Fibroblast of lung (primary cell): ENCODE results near the gene ACD. TPM values are rescaled to one million over a fixed set of nuclear protein-coding genes. Genes with fewer than 3 reads are reported as not detected.

ENCODE experiments used
- DNase-seq, 2 donors: peaks; one replicate each; pipeline versions ENCODE4 v3.0.0 to v3.0.0-alpha.2; 2010; ENCODE audit warnings: low read depth in 2 of 2
- H2AFZ ChIP-seq: 2 replicates; pipeline ENCODE4 v1.5.1; 2012; ENCODE audit warnings: low read length, control low read depth, inconsistent platforms
- H3K27ac ChIP-seq: 2 replicates; pipeline ENCODE4 v1.5.1; 2011; ENCODE audit warnings: low read length, control low read depth; ENCODE audit not compliant: insufficient read depth
- H3K27me3 ChIP-seq: 2 replicates; pipeline ENCODE4 v1.5.1; 2011; ENCODE audit warnings: mild to moderate bottlenecking, low read length; ENCODE audit not compliant: control insufficient read depth, insufficient read depth
- H3K36me3 ChIP-seq: 2 replicates; pipeline ENCODE4 v1.5.1; 2011; ENCODE audit warnings: low read length; ENCODE audit not compliant: control insufficient read depth, insufficient read depth
- H3K4me1 ChIP-seq: 2 replicates; pipeline ENCODE4 v1.5.1; 2011; ENCODE audit warnings: low read length; ENCODE audit not compliant: control insufficient read depth, insufficient read depth; ENCODE audit errors: extremely low read depth
- H3K4me2 ChIP-seq: 2 replicates; pipeline ENCODE4 v1.5.1; 2011; ENCODE audit warnings: low read length, control low read depth; ENCODE audit not compliant: insufficient read depth; ENCODE audit errors: extremely low read depth
- H3K4me3 ChIP-seq, 4 experiments: fragments of 200-600 bp in 1 of 4; sonication (generic) in 1 of 4; replicated peaks in 1 of 4; 2 replicates each; pipeline ENCODE4 v1.5.1; 2011 to 2016; ENCODE audit warnings: low read length in 4 of 4, low read depth in 3 of 4, mild to moderate bottlenecking in 3 of 4, control low read depth in 2 of 4, inconsistent platforms in 1 of 4, mixed read lengths in 1 of 4; ENCODE audit not compliant: insufficient read depth in 1 of 4; ENCODE audit errors: control extremely low read depth in 1 of 4
- H3K79me2 ChIP-seq: 2 replicates; pipeline ENCODE4 v1.5.1; 2012; ENCODE audit warnings: mild to moderate bottlenecking, low read length, inconsistent platforms; ENCODE audit not compliant: control insufficient read depth, insufficient read depth
- H3K9ac ChIP-seq: 2 replicates; pipeline ENCODE4 v1.5.1; 2011; ENCODE audit warnings: mild to moderate bottlenecking, low read length, control low read depth; ENCODE audit not compliant: insufficient read depth
- H3K9me3 ChIP-seq: 2 replicates; pipeline ENCODE4 v1.5.1; 2012; ENCODE audit warnings: low read depth, low read length; ENCODE audit not compliant: control insufficient read depth, insufficient read depth
- H4K20me1 ChIP-seq: 2 replicates; pipeline ENCODE4 v1.5.1; 2011; ENCODE audit warnings: low read length; ENCODE audit not compliant: control insufficient read depth, insufficient read depth; ENCODE audit errors: extremely low read depth
- EZH2 ChIP-seq: IDR thresholded peaks from 2 replicates; pipeline ENCODE4 v1.5.1; 2012; ENCODE audit warnings: low read length, control low read depth, mild to moderate bottlenecking; ENCODE audit errors: missing control alignments
- polyA plus RNA-seq, 2 donors: library from polyadenylated mRNA; depleted of rRNA in 1 of 2; stranded (reverse) in 1 of 2; unstranded in 1 of 2; fragments of >200 nt; gene quantifications; 2 replicates each; pipeline ENCODE4 v1.2.1, GENCODE V29; 2011 to 2012; ENCODE audit warnings: missing spikeins in 1 of 2
- total RNA-seq: library from RNA; depleted of rRNA; stranded (reverse); fragments of >200 nt; gene quantifications from 2 replicates; pipeline ENCODE4 v1.2.1, GENCODE V29; 2014
- TF ChIP-seq, protein P1 (sequence below), 2 donors: IDR thresholded peaks in 1 of 2; conservative IDR thresholded peaks in 1 of 2; 1 replicate in 1 of 2; 2 replicates in 1 of 2; pipeline ENCODE4 v1.5.1; 2011 to 2012; ENCODE audit warnings: low read length in 2 of 2, control low read depth in 1 of 2, inconsistent platforms in 1 of 2, low read depth in 1 of 2, mild to moderate bottlenecking in 1 of 2

The ACD gene
- total and polyA plus RNA-seq, 2 donors (not counting 1 experiment from before 2014, with no cell fraction given): 7.9 to 9.2 TPM

DNA sequence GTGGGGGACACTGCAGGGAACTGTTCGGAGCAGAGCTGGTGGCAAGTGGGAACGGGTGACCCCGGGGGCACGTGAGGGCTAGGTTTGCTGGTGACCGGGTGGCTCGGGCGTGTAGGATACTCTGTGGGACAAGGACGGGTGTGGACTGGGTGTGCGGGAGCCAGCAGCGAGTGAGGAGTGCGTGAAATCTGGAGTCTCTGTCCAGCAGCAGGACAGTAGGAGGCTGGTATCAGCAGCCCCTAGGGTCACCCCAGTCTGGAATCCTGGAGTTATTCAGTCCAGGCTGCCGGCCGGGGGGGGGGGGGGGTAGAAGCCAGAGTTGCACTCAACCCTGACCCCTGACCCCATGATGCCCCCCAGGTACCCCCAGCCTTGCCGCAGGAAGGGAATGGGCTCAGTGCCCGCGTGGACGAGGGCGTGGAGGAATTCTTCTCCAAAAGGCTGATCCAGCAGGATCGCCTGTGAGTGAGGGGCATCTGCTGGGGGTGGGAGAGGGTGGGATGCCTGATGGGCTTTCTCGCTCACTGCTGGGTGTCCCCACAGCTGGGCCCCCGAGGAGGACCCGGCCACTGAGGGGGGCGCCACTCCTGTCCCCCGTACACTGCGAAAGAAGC, 6.2 kb downstream of the ACD start:
- H3K27ac ChIP-seq: no peak overlapping the region
- no peak overlapping the region for H2AFZ ChIP-seq
- H3K9me3 ChIP-seq: no peaks in the 10 kb centered on the region
- H3K4me1 ChIP-seq: peaks cover 2% of the 10 kb centered on the region
- no peaks in the 10 kb centered on the region for H3K79me2 ChIP-seq
- no peak overlapping the region for H3K9ac ChIP-seq
- peaks cover 2% of the 10 kb centered on the region for H4K20me1 ChIP-seq
- peak overlapping the region in 2 of 4 experiments; percentile 19 to 50 for H3K4me3 ChIP-seq
- H3K4me2 ChIP-seq: peak overlapping the region; percentile 51
- peaks cover 4% of the 10 kb centered on the region for H3K36me3 ChIP-seq
- H3K27me3 ChIP-seq: peaks cover 34% of the 10 kb centered on the region
- no peak for TF ChIP-seq EZH2
- TF ChIP-seq, protein P1, sequence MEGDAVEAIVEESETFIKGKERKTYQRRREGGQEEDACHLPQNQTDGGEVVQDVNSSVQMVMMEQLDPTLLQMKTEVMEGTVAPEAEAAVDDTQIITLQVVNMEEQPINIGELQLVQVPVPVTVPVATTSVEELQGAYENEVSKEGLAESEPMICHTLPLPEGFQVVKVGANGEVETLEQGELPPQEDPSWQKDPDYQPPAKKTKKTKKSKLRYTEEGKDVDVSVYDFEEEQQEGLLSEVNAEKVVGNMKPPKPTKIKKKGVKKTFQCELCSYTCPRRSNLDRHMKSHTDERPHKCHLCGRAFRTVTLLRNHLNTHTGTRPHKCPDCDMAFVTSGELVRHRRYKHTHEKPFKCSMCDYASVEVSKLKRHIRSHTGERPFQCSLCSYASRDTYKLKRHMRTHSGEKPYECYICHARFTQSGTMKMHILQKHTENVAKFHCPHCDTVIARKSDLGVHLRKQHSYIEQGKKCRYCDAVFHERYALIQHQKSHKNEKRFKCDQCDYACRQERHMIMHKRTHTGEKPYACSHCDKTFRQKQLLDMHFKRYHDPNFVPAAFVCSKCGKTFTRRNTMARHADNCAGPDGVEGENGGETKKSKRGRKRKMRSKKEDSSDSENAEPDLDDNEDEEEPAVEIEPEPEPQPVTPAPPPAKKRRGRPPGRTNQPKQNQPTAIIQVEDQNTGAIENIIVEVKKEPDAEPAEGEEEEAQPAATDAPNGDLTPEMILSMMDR (conservative IDR thresholded peaks at IDR 0.05 in 1 of 2, IDR thresholded peaks at IDR 0.05 in 1 of 2; ENCODE audit: low read depth in 1 of 2, low read length in 2 of 2): no peak
- no peak for DNase-seq

DNA sequence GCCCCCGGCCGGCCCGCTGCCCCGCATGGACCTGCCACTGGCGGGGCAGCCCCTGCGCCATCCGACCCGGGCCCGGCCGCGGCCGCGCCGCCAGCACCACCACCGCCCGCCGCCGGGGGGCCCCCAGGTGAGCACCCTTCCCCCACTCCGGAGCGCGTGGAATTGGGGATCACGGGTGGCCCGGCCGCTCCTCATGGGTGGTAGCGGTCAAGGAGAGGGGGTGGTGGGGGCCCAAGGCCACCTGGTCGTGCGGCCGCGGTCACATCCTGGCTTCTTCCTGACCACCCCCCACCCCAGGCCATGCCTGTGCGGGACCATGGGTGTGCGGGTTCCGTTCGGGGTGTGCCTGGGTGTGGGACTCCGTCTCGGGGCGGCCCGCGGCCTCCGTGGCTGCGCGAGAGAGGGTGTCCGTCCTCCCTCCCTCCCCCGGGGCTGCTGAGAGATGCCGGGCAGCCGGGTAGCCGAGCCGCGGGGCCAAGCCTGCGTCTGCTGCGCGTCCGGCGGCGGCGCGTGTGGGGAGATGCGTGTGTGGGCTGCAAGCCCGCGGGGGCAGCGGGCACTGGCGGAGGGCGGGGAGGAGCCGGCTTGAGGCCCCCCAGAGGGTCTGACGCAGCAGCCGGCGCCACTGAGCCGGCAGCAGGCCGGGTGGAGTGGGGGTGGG, 6.8 kb downstream of the ACD start:
- H3K79me2 ChIP-seq: no peaks in the 10 kb centered on the region
- H3K9me3 ChIP-seq: no peaks in the 10 kb centered on the region
- peaks cover 2% of the 10 kb centered on the region for H3K36me3 ChIP-seq
- peak overlapping the region in 3 of 4 experiments; percentile 38 to 50 (median 41) for H3K4me3 ChIP-seq
- peaks cover 2% of the 10 kb centered on the region for H3K4me1 ChIP-seq
- H4K20me1 ChIP-seq: peaks cover 2% of the 10 kb centered on the region
- H2AFZ ChIP-seq: no peak overlapping the region
- H3K27me3 ChIP-seq: peaks cover 40% of the 10 kb centered on the region
- peak overlapping the region; percentile 37 for H3K9ac ChIP-seq
- DNase-seq: peak in 1 of 2 donors; percentile 17
- H3K27ac ChIP-seq: no peak overlapping the region
- peak; percentile 91 for TF ChIP-seq EZH2
- TF ChIP-seq, protein P1 (conservative IDR thresholded peaks at IDR 0.05 in 1 of 2, IDR thresholded peaks at IDR 0.05 in 1 of 2; ENCODE audit: low read depth in 1 of 2, low read length in 2 of 2): no peak
- peak overlapping the region; percentile 87 for H3K4me2 ChIP-seq

DNA sequence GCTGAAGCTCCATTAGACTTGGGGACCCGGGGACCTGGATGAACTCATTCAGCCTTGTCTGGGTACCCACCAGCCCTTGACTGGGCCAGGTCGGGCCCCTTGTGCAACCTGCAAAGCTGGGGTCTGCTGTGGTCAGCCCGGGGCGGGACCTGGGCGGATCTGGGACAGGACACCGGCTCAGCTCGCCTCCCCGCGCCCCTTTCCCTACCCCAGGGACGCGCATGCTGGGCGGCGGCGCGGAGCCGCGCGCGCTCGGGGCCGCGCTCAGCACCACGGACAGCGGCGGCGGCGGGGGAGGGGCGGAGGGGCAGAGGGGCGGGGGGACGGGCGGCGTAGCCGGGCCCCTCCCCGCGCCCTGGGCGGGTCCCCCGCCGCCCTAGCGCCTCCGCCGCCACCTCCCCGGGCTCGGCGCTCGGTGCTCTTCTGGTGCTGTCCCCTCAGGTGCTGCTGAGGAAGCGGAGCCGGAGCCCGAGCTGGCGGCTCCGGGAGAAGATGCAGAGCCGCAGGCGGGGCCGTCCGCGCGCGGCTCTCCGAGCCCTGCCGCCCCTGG, 7.4 kb downstream of the ACD start:
- TF ChIP-seq, protein P1 (conservative IDR thresholded peaks at IDR 0.05 in 1 of 2, IDR thresholded peaks at IDR 0.05 in 1 of 2; ENCODE audit: low read depth in 1 of 2, low read length in 2 of 2): no peak
- no peak for TF ChIP-seq EZH2
- peaks cover 2% of the 10 kb centered on the region for H4K20me1 ChIP-seq
- peaks cover 46% of the 10 kb centered on the region for H3K27me3 ChIP-seq
- no peak overlapping the region for H3K27ac ChIP-seq
- no peak overlapping the region for H3K9ac ChIP-seq
- peaks cover under 1% of the 10 kb centered on the region for H3K36me3 ChIP-seq
- no peaks in the 10 kb centered on the region for H3K79me2 ChIP-seq
- H3K9me3 ChIP-seq: no peaks in the 10 kb centered on the region
- peaks cover 2% of the 10 kb centered on the region for H3K4me1 ChIP-seq
- no peak overlapping the region for H2AFZ ChIP-seq
- H3K4me3 ChIP-seq: peak overlapping the region in 1 of 4 experiments; percentile 50
- H3K4me2 ChIP-seq: no peak overlapping the region
- no peak for DNase-seq
